Esophagus muscularis mucosa (tissue), 3 donors: Measurements from ENCODE around the gene MYO7B.
A peak's percentile ranks its signal among the peaks of the same experiment; 100 is the strongest.

ENCODE experiments used
- POLR2A ChIP-seq: fragments of 450-650 bp; IDR thresholded peaks from one replicate; pipeline ENCODE4 v1.6.1; 2017; ENCODE audit warnings: antibody characterized with exemption, moderate library complexity, mild to moderate bottlenecking, low read depth
- POLR2AphosphoS5 ChIP-seq, 2 donors: sonication (generic); formaldehyde crosslinking; IDR thresholded peaks; one replicate each; pipeline ENCODE4 v1.6.1; 2017; ENCODE audit warnings: antibody characterized with exemption in 2 of 2
- TF ChIP-seq, protein P1 (sequence below), 3 experiments: fragments of 200-600 bp in 2 of 3; fragments of 450-650 bp in 1 of 3; sonication (generic) in 2 of 3; IDR thresholded peaks; one replicate each; pipeline ENCODE4 v1.5.1; 2017 to 2019; ENCODE audit warnings: antibody characterized with exemption in 3 of 3, mild to moderate bottlenecking in 2 of 3, moderate library complexity in 1 of 3

GRCh38 chr2:127650041-127650784 is 114.7 kb downstream of the MYO7B start:
- TF ChIP-seq, protein P1, sequence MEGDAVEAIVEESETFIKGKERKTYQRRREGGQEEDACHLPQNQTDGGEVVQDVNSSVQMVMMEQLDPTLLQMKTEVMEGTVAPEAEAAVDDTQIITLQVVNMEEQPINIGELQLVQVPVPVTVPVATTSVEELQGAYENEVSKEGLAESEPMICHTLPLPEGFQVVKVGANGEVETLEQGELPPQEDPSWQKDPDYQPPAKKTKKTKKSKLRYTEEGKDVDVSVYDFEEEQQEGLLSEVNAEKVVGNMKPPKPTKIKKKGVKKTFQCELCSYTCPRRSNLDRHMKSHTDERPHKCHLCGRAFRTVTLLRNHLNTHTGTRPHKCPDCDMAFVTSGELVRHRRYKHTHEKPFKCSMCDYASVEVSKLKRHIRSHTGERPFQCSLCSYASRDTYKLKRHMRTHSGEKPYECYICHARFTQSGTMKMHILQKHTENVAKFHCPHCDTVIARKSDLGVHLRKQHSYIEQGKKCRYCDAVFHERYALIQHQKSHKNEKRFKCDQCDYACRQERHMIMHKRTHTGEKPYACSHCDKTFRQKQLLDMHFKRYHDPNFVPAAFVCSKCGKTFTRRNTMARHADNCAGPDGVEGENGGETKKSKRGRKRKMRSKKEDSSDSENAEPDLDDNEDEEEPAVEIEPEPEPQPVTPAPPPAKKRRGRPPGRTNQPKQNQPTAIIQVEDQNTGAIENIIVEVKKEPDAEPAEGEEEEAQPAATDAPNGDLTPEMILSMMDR (IDR thresholded peaks at IDR 0.05) = no peak
- TF ChIP-seq POLR2A (no peak), POLR2AphosphoS5 (IDR thresholded peaks at IDR 0.05) (peak; percentile 39 to 54)
